Transverse colon (tissue), 3 donors: ENCODE measurements around the gene CHRM4.

ENCODE experiments used
- EP300 ChIP-seq: sonication (generic); formaldehyde crosslinking; IDR thresholded peaks from one replicate; pipeline ENCODE4 v1.6.1; 2017; ENCODE audit warnings: antibody characterized with exemption, low read depth
- TF ChIP-seq, protein P1 (sequence below), 5 experiments: fragments of 200-600 bp in 3 of 5; fragments of 450-650 bp in 2 of 5; sonication (generic) in 3 of 5; IDR thresholded peaks; 1 replicate in 2 of 5; 2 replicates in 3 of 5; pipeline ENCODE4 v1.5.1; 2016 to 2017; ENCODE audit warnings: antibody characterized with exemption in 5 of 5, inconsistent platforms in 3 of 5, mild to moderate bottlenecking in 2 of 5, moderate library complexity in 1 of 5

DNA sequence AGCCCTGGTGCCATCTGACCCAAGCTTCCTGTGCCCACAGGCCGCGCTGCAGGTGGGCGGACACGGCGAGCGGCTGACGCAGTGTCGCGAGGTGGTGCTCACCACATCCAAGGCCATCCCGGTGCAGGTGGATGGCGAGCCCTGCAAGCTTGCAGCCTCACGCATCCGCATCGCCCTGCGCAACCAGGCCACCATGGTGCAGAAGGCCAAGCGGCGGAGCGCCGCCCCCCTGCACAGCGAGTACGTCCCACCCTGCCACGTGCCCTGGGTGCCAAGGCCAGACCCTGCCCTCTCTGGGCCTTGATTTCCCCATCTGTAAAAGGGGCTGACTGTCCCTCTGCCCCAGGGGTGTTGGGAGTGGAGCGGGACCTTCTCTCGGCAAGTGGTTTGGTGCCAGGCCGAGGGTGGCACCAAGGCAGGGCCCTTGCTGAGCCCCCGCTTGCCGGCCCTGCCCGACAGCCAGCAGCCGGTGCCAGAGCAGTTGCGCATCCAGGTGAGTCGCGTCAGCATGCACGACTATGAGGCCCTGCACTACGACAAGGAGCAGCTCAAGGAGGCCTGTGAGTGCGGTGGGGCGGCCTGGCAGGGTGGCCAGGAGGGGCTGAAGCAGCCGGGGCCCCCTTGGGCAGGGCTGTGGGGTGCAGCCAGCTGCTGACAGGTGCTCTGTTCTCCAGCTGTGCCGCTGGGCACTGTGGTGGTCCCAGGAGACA, 16.0 kb downstream of the CHRM4 start:
- TF ChIP-seq, protein P1, sequence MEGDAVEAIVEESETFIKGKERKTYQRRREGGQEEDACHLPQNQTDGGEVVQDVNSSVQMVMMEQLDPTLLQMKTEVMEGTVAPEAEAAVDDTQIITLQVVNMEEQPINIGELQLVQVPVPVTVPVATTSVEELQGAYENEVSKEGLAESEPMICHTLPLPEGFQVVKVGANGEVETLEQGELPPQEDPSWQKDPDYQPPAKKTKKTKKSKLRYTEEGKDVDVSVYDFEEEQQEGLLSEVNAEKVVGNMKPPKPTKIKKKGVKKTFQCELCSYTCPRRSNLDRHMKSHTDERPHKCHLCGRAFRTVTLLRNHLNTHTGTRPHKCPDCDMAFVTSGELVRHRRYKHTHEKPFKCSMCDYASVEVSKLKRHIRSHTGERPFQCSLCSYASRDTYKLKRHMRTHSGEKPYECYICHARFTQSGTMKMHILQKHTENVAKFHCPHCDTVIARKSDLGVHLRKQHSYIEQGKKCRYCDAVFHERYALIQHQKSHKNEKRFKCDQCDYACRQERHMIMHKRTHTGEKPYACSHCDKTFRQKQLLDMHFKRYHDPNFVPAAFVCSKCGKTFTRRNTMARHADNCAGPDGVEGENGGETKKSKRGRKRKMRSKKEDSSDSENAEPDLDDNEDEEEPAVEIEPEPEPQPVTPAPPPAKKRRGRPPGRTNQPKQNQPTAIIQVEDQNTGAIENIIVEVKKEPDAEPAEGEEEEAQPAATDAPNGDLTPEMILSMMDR (IDR thresholded peaks at IDR 0.05) = no peak
- no peak for TF ChIP-seq EP300
